ENCODE data around the gene TAS2R38.
A peak's percentile ranks its signal among the peaks of the same experiment; 100 is the strongest.

The TAS2R38 gene

DNA sequence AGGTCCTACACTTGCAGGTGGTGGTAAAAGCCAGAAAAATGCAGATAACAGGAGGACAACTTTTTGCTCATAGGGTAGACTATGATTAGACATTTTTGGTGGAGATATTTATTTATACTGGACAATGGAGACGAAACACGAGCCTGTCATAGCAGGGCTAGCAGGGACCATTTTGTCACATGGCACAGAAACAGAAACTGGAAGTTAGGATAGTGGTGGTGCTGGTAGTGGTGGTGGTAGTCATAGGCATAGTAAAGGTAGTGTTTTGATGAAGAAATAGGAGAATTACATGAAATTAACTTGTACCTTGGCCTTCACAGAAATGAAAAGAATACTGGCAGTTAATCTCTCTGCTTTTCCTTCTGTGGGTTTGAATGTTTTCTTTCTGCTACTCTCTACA, 13.3 kb upstream of the TAS2R38 start:
- TF ChIP-seq, protein P1, sequence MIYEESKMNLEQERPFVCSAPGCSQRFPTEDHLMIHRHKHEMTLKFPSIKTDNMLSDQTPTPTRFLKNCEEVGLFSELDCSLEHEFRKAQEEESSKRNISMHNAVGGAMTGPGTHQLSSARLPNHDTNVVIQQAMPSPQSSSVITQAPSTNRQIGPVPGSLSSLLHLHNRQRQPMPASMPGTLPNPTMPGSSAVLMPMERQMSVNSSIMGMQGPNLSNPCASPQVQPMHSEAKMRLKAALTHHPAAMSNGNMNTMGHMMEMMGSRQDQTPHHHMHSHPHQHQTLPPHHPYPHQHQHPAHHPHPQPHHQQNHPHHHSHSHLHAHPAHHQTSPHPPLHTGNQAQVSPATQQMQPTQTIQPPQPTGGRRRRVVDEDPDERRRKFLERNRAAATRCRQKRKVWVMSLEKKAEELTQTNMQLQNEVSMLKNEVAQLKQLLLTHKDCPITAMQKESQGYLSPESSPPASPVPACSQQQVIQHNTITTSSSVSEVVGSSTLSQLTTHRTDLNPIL (CRISPR knock-in tag; IDR thresholded peaks at IDR 0.05; ENCODE audit: low read depth) = no peak
- TF ChIP-seq ZNF8 (CRISPR knock-in tag; IDR thresholded peaks at IDR 0.05) (no peak), CSDC2 (CRISPR knock-in tag; IDR thresholded peaks at IDR 0.05) (no peak), ZC3H10 (CRISPR knock-in tag; IDR thresholded peaks at IDR 0.05) (no peak), ARNTL (CRISPR knock-in tag; IDR thresholded peaks at IDR 0.05; ENCODE audit: borderline replicate concordance, low read depth) (no peak), GLIS3 (CRISPR knock-in tag; IDR thresholded peaks at IDR 0.05) (no peak)
- TF ChIP-seq, protein P2, sequence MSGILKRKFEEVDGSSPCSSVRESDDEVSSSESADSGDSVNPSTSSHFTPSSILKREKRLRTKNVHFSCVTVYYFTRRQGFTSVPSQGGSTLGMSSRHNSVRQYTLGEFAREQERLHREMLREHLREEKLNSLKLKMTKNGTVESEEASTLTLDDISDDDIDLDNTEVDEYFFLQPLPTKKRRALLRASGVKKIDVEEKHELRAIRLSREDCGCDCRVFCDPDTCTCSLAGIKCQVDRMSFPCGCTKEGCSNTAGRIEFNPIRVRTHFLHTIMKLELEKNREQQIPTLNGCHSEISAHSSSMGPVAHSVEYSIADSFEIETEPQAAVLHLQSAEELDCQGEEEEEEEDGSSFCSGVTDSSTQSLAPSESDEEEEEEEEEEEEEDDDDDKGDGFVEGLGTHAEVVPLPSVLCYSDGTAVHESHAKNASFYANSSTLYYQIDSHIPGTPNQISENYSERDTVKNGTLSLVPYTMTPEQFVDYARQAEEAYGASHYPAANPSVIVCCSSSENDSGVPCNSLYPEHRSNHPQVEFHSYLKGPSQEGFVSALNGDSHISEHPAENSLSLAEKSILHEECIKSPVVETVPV (CRISPR knock-in tag; IDR thresholded peaks at IDR 0.05) = no peak
- ATAC-seq = no peak

DNA sequence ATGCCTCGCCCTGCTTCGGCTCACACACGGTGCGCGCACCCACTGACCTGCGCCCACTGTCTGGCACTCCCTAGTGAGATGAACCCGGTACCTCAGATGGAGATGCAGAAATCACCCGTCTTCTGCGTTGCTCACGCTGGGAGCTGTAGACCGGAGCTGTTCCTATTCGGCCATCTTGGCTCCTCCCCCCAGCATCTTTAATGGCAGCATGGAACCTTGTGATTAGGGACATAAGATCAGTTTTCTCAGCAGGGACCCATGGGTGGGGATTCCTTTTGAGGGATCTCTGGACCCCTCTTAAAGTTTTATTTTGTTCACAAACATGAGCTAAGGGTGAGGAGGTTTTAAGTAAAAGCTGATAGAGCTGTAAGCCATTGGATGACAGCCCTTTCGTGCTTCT, 12.4 kb upstream of the TAS2R38 start:
- peak; percentile 76 for ATAC-seq

DNA sequence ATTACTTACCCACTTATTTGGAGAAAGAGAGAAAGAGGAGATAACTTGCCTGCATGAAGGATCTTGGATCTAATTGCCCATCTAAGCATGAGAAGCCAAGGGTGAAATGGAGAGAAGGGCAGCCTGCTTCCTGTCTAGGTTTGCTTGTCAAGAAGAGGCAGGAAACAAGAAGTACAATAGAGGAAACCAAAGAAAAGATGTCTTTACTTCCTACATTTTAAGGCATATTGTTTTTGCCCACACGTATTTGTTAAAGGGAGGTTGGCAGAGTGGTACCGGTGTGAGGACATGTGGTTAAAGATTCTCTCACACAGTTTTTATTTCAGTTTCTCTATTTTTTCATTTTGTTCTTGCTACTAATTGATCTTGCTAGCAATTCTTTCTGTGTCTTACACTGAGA, 6.0 kb upstream of the TAS2R38 start:
- no peak for TF ChIP-seq PPARA (CRISPR knock-in tag; IDR thresholded peaks at IDR 0.05; ENCODE audit: borderline replicate concordance)
- TF ChIP-seq RARB (CRISPR knock-in tag; IDR thresholded peaks at IDR 0.05) = no peak
- TF ChIP-seq TCF4 (CRISPR knock-in tag; IDR thresholded peaks at IDR 0.05; ENCODE audit: borderline replicate concordance) = no peak
- TF ChIP-seq ESRRG (CRISPR knock-in tag; IDR thresholded peaks at IDR 0.05) = no peak
- no peak for TF ChIP-seq ZFP3 (CRISPR knock-in tag; IDR thresholded peaks at IDR 0.05)
- TF ChIP-seq, protein P1 (CRISPR knock-in tag; IDR thresholded peaks at IDR 0.05; ENCODE audit: low read depth) = no peak
- TF ChIP-seq, protein P3, sequence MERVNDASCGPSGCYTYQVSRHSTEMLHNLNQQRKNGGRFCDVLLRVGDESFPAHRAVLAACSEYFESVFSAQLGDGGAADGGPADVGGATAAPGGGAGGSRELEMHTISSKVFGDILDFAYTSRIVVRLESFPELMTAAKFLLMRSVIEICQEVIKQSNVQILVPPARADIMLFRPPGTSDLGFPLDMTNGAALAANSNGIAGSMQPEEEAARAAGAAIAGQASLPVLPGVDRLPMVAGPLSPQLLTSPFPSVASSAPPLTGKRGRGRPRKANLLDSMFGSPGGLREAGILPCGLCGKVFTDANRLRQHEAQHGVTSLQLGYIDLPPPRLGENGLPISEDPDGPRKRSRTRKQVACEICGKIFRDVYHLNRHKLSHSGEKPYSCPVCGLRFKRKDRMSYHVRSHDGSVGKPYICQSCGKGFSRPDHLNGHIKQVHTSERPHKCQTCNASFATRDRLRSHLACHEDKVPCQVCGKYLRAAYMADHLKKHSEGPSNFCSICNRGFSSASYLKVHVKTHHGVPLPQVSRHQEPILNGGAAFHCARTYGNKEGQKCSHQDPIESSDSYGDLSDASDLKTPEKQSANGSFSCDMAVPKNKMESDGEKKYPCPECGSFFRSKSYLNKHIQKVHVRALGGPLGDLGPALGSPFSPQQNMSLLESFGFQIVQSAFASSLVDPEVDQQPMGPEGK (CRISPR knock-in tag; IDR thresholded peaks at IDR 0.05; ENCODE audit: borderline replicate concordance) = no peak
- TF ChIP-seq GLIS3 (CRISPR knock-in tag; IDR thresholded peaks at IDR 0.05) = no peak
- TF ChIP-seq ZFP30 (CRISPR knock-in tag; IDR thresholded peaks at IDR 0.05) = no peak
- TF ChIP-seq ZNF565 (CRISPR knock-in tag; conservative IDR thresholded peaks at IDR 0.05; ENCODE audit: low read depth) = no peak
- TF ChIP-seq BACH2 (CRISPR knock-in tag; IDR thresholded peaks at IDR 0.05; ENCODE audit: borderline replicate concordance) = no peak
- TF ChIP-seq ZNF70 (CRISPR knock-in tag; IDR thresholded peaks at IDR 0.05) = no peak
- ATAC-seq = no peak

DNA sequence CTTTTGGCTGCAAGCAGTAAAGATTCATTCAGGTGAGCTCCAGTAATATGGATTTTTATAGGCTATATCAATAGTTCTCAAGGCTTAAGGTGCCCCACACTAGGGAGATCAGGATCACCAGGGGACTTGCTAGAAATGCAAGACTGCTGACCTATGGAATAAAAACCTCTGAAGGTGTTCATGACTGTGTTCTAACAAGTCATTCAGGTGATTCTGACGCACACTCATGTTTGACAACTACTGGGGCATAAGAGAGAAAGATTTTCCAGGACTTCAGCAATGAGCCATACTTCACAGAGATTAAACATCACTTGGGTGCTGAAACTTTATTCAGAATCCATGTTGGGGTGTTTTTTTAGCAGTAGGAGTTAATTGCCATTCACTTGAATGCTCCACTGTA, 4.8 kb upstream of the TAS2R38 start:
- TF ChIP-seq, protein P3 (CRISPR knock-in tag; IDR thresholded peaks at IDR 0.05; ENCODE audit: borderline replicate concordance) = no peak
- TF ChIP-seq RARB (CRISPR knock-in tag; IDR thresholded peaks at IDR 0.05) (no peak), ZNF8 (CRISPR knock-in tag; IDR thresholded peaks at IDR 0.05) (no peak), TOX (CRISPR knock-in tag; IDR thresholded peaks at IDR 0.05; ENCODE audit: borderline replicate concordance) (no peak), OSR1 (CRISPR knock-in tag; IDR thresholded peaks at IDR 0.05) (no peak), ESRRG (CRISPR knock-in tag; IDR thresholded peaks at IDR 0.05) (no peak)
- no peak for ATAC-seq
